Measurements from ENCODE around the gene SERPINA4.

SERPINA4 gene

DNA sequence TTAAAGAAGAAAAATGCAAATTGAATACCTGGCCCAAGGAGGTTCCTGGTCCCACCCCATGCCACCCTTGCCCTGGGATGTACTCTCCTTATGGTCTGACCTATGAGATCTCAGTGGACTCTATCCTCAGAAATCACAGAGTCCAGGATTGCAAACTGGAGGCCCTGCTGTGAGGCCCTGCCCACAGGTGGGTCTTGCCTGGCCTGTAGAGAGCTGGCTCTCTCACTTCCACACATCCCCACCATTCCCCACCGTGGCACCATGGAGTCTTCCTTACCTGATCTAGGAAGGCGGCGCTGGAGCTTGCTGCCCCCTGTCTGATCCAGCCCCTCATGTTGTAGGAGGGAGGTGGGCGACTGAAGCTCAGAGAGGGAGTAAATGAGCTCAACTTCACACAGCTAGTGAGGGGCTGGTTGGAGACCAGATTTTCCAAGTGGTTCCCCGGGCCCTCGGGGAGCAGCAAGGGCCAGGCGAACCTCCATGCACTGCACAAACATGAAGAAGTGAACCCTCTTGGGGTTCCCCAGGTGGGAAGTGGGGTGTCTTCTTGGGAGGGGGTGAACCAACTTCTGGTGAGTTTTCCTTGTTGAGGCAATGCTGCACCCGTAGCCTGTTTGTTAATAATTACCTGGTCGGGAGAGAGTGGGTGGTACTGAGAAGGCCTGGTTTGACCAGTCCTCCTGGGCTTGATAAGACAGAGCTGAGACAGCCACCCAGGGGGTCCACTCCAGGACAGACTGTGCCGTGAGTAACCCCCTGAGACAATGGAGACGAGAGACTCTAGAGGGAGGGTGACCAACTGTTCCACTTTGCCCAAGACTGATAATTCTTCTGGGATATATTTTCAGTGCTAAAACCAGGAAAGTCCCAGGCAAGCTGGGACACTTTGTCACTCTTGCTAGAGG lies at the start of gene SERPINA4:
TSS of gene SERPINA4 (plus strand) at position 692 of the 905 bp plus-strand sequence. CDS start 2,041 bp downstream, outside the sequence.
- Mint-ChIP-seq H3K27me3 (ENCODE audit: low read depth) (no peaks in the 10 kb centered on the region), H3K27ac (no peak within 1 kb of the TSS), H3K9me3 (no peaks in the 10 kb centered on the region), H3K4me3 (no peak within 1 kb of the TSS), H3K4me1 (ENCODE audit: low read depth) (no peaks in the 10 kb centered on the region), H3K36me3 (ENCODE audit: low read depth) (no peaks in the 10 kb centered on the region)

- Mint-ChIP-seq H3K36me3 (ENCODE audit: low read depth) (no peaks in the 10 kb centered on the region), H3K4me3 (no peak overlapping the region)
These were observed 46.9 kb upstream of the SERPINA4 start for GRCh38 chr14:94514351-94514750.

DNA sequence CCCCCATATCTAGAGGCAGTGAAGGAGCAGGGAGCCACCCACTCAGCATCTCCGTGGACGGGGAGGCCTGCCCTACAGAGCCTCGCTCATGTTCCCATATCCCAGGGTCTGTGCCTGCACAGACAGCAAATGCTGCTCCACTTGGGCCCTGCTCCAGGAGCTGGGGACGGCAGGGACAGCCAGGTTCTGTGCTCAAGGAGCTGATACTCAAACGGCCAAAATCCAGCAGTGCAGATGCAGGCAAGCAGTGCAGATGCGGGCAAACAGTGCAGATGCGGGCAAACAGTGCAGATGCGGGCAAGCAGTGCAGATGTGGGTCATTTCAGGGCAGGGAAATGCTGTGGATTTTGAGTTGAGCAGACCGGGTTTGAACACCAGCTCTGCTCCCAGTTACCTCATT lies 45.8 kb upstream of the SERPINA4 start:
- Mint-ChIP-seq H3K27ac (no peak overlapping the region), H3K9me3 (no peaks in the 10 kb centered on the region), H3K4me3 (no peak overlapping the region), H3K36me3 (ENCODE audit: low read depth) (no peaks in the 10 kb centered on the region), H3K4me1 (ENCODE audit: low read depth) (no peaks in the 10 kb centered on the region), H3K27me3 (ENCODE audit: low read depth) (no peaks in the 10 kb centered on the region)

More at GRCh38 chr14:94514351-94514750, 46.9 kb upstream of the SERPINA4 start:
- no peaks in the 10 kb centered on the region for H3K27me3 Mint-ChIP-seq (ENCODE audit: low read depth)
- H3K4me1 Mint-ChIP-seq (ENCODE audit: low read depth): no peaks in the 10 kb centered on the region
- no peak overlapping the region for H3K27ac Mint-ChIP-seq
- no peaks in the 10 kb centered on the region for H3K9me3 Mint-ChIP-seq

DNA sequence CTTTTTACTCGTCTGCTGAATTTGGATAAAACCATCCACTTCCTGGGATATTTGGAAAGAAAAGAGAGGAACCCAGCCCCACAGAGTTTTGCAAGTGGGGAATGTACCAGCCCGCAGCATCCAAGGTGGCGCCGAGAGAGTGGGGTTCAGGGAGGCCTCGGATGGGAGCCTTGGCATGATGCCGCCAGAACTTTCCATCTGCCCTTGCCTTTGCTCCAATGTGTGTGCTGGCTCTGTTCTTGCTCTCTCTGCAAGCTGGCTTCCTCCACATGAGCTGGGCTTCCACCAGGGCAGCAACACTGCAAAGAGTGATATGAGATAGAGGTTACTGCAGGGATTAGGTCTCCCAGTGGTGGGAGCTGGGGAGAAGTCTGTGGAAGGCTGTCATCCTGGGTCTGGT lies 45.4 kb upstream of the SERPINA4 start:
- Mint-ChIP-seq H3K36me3 (ENCODE audit: low read depth) (no peaks in the 10 kb centered on the region), H3K27ac (no peak overlapping the region), H3K27me3 (ENCODE audit: low read depth) (no peaks in the 10 kb centered on the region), H3K9me3 (no peaks in the 10 kb centered on the region), H3K4me3 (no peak overlapping the region), H3K4me1 (ENCODE audit: low read depth) (no peaks in the 10 kb centered on the region)

DNA sequence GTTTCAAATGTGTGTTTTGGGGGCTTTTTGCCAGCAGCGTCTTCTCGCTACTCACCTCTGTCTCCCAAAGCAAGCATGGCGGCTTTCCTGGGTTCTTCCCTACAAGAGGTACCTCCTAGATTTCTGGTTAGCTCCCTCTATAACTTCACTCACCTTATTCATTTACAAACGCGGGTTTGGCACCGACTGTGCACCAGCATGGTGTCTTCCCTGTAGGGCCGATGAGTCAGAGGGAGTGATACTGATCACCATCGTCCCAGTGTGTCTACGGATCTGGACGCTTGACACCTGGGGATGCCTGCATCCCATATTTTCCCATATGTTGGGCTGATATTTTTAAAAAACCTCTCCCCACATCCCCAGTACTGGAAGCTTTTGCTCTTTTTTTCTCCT lies 44.0 kb upstream of the SERPINA4 start:
- Mint-ChIP-seq H3K4me1 (ENCODE audit: low read depth) (no peaks in the 10 kb centered on the region), H3K4me3 (no peak overlapping the region), H3K27me3 (ENCODE audit: low read depth) (no peaks in the 10 kb centered on the region), H3K36me3 (ENCODE audit: low read depth) (no peaks in the 10 kb centered on the region), H3K27ac (no peak overlapping the region), H3K9me3 (no peaks in the 10 kb centered on the region)

DNA sequence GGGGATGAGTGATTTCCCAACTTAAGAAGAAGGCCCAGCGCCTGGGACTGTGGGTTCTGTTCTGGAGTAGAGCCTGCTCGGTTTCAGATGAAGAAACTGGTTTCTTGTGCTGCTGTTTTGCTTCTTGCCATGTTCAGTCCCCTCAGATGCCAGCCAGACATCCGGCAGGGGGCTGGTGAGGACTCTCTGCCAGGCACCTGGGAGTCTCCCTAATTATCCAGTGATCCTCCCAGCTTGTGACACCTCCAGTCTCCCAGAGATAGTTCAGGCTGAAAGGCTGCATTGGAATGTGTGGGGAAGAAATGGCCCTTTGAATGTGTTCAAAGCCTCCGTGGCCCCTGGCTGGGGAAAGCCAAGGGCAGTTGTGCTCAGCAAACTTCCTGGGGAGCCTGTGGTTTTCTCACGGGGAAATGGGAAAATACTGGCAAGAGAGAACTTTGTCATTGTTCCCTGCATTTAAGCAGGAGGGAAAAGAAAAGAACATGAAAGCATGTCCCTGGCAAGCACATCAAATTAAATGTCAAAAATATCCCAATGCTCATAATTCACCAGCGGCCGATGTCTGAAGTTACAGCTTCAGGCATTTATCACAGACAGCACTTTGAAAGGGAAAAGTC lies 43.5 kb upstream of the SERPINA4 start:
- no peak overlapping the region for H3K4me3 Mint-ChIP-seq
- H3K27ac Mint-ChIP-seq: no peak overlapping the region
- no peaks in the 10 kb centered on the region for H3K27me3 Mint-ChIP-seq (ENCODE audit: low read depth)
- H3K4me1 Mint-ChIP-seq (ENCODE audit: low read depth): no peaks in the 10 kb centered on the region
- H3K9me3 Mint-ChIP-seq: no peaks in the 10 kb centered on the region
- no peaks in the 10 kb centered on the region for H3K36me3 Mint-ChIP-seq (ENCODE audit: low read depth)

DNA sequence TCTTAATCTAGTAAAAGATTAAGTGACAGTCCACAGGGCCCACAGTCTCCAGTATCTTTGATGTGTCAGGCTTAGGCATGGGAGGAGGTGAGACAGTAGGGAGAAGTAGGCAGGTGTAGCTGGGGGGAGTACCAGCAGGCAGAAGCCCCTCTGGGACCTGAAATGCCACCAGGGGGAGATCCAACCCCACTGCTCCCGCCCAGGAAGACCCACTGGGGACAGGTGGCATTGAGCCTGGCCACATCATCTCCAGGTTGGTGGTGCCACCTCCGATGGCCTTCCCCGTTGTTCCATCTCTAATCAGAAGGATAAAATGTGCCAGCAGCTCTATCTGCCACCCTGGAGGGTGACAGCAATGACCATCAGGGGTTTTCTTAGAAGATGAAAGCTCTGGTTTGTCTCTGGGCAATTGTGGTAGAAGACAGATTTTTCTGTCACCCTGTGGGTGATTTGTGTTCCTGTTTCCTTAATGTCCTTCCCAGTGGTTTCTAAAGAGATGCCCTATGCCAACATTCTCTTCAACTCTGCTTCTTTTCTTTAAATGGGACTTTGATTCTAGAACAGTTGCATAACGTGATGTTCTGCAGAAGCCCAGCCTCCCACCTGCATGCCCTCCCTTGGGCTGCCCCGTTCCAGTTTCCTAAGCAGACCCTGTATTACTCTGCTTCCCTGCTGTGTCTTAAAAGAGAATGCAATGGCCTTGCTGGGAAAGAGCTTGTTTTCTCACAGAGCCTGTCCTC lies 39.7 kb upstream of the SERPINA4 start:
- Mint-ChIP-seq H3K36me3 (ENCODE audit: low read depth) (no peaks in the 10 kb centered on the region), H3K4me3 (no peak overlapping the region)

GRCh38 chr14:94522115-94522724 lies 39.0 kb upstream of the SERPINA4 start:
- H3K9me3 Mint-ChIP-seq: no peaks in the 10 kb centered on the region
- H3K36me3 Mint-ChIP-seq (ENCODE audit: low read depth): no peaks in the 10 kb centered on the region
- no peaks in the 10 kb centered on the region for H3K4me1 Mint-ChIP-seq (ENCODE audit: low read depth)
- H3K27ac Mint-ChIP-seq: no peak overlapping the region
- H3K27me3 Mint-ChIP-seq (ENCODE audit: low read depth): no peaks in the 10 kb centered on the region
- H3K4me3 Mint-ChIP-seq: no peak overlapping the region

More for the DNA sequence above, 39.7 kb upstream of the SERPINA4 start:
- no peak overlapping the region for H3K27ac Mint-ChIP-seq
- H3K4me1 Mint-ChIP-seq (ENCODE audit: low read depth): no peaks in the 10 kb centered on the region
- H3K9me3 Mint-ChIP-seq: no peaks in the 10 kb centered on the region
- no peaks in the 10 kb centered on the region for H3K27me3 Mint-ChIP-seq (ENCODE audit: low read depth)

- Mint-ChIP-seq H3K4me3 (no peak overlapping the region), H3K9me3 (no peaks in the 10 kb centered on the region), H3K36me3 (ENCODE audit: low read depth) (no peaks in the 10 kb centered on the region), H3K27me3 (ENCODE audit: low read depth) (no peaks in the 10 kb centered on the region), H3K4me1 (ENCODE audit: low read depth) (no peaks in the 10 kb centered on the region), H3K27ac (no peak overlapping the region)
These were observed 38.0 kb upstream of the SERPINA4 start for GRCh38 chr14:94523265-94523664.

GRCh38 chr14:94524093-94524492 lies 37.1 kb upstream of the SERPINA4 start:
- Mint-ChIP-seq H3K36me3 (ENCODE audit: low read depth) (no peaks in the 10 kb centered on the region), H3K4me3 (no peak overlapping the region), H3K27ac (no peak overlapping the region), H3K4me1 (ENCODE audit: low read depth) (no peaks in the 10 kb centered on the region), H3K9me3 (no peaks in the 10 kb centered on the region), H3K27me3 (ENCODE audit: low read depth) (no peaks in the 10 kb centered on the region)

DNA sequence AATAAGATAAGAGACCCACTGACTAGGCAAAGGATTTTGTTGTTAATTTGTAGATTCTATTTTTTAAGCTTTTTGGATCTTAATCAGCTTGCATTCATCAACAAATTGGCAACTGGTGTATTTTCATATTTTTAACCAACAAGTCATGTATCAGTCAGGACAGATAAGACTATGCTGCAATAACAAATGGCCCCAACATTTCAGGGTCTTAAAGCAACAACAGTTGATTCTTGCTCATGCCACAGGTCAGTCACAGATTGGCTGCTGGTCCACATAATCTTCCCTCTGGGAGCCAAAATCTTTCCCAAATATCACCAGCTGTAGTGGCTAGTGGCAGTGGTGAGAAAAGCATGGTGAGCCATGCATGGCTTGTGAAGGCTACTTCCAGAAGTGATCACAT lies 30.1 kb upstream of the SERPINA4 start:
- no peak overlapping the region for H3K4me3 Mint-ChIP-seq
- peaks cover 3% of the 10 kb centered on the region for H3K27me3 Mint-ChIP-seq (ENCODE audit: low read depth)
- H3K4me1 Mint-ChIP-seq (ENCODE audit: low read depth): no peaks in the 10 kb centered on the region
- H3K36me3 Mint-ChIP-seq (ENCODE audit: low read depth): no peaks in the 10 kb centered on the region
- no peaks in the 10 kb centered on the region for H3K9me3 Mint-ChIP-seq
- no peak overlapping the region for H3K27ac Mint-ChIP-seq

DNA sequence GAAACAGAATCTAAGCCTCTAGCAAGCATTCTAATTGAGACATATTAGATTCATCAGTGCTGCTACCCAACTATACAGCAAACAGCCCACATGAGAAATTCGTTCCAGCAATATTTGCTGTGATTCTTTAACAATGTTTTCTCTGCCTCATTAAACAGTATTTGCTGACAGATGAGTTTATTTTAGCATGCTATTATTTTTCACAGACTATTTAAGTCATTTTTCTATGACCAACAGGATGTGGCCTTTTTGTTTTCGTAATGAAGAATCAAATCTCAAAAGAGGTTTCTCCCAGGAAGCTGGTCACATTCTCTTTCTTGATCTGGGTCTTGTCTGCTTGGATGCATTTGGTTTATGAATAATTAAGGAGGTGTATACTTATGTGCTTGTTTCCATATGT lies 28.8 kb upstream of the SERPINA4 start:
- Mint-ChIP-seq H3K27ac (no peak overlapping the region), H3K27me3 (ENCODE audit: low read depth) (peaks cover 3% of the 10 kb centered on the region), H3K36me3 (ENCODE audit: low read depth) (no peaks in the 10 kb centered on the region), H3K9me3 (no peaks in the 10 kb centered on the region), H3K4me3 (no peak overlapping the region), H3K4me1 (ENCODE audit: low read depth) (no peaks in the 10 kb centered on the region)

DNA sequence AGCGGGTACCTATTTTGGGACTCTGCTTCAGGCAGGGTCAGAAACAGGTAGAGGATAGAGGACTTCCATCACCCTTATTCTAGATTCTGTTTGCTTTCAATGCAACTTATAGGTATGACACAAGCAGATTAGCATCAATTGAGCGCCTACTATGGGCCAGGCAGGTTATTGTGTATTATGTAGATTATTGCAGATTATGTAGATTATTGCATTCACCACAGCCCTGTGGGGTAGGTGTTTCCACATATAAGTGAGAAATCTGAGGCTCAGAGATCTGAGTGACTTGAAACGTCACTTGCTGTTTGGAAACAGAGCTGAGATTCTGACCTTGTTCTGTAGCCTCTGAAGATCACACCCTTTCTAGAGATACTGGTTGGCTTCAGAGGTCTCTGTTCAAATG lies 25.7 kb upstream of the SERPINA4 start:
- Mint-ChIP-seq H3K27ac (no peak overlapping the region), H3K4me3 (no peak overlapping the region), H3K36me3 (ENCODE audit: low read depth) (no peaks in the 10 kb centered on the region), H3K9me3 (no peaks in the 10 kb centered on the region), H3K27me3 (ENCODE audit: low read depth) (peaks cover 3% of the 10 kb centered on the region), H3K4me1 (ENCODE audit: low read depth) (no peaks in the 10 kb centered on the region)

- Mint-ChIP-seq H3K27ac (no peak overlapping the region), H3K36me3 (ENCODE audit: low read depth) (no peaks in the 10 kb centered on the region), H3K4me1 (ENCODE audit: low read depth) (no peaks in the 10 kb centered on the region), H3K4me3 (no peak overlapping the region), H3K9me3 (no peaks in the 10 kb centered on the region), H3K27me3 (ENCODE audit: low read depth) (peaks cover 3% of the 10 kb centered on the region)
These were observed 24.4 kb upstream of the SERPINA4 start for GRCh38 chr14:94536836-94537235.
